GM18502 (cell line): ENCODE measurements around the gene ECHS1.

Source experiments
- ATAC-seq: cut with Tn5 transposase; IDR thresholded peaks from one replicate; pipeline ENCODE4 v1.9.1; 2021; ENCODE audit warnings: mild to moderate bottlenecking; ENCODE audit not compliant: unreplicated experiment, poor library complexity

ECHS1 gene

GRCh38 chr10:133347710-133348517 is 25.2 kb downstream of the ECHS1 start:
- no peak for ATAC-seq

- ATAC-seq = no peak
These were observed 26.7 kb downstream of the ECHS1 start for GRCh38 chr10:133346413-133346812.

- ATAC-seq = no peak
These were observed 28.9 kb downstream of the ECHS1 start for GRCh38 chr10:133344236-133344635.

GRCh38 chr10:133343558-133343957 is 29.6 kb downstream of the ECHS1 start:
- no peak for ATAC-seq

GRCh38 chr10:133342942-133343341 is 30.2 kb downstream of the ECHS1 start:
- no peak for ATAC-seq

- ATAC-seq = no peak
These were observed 31.2 kb downstream of the ECHS1 start for GRCh38 chr10:133341983-133342382.

GRCh38 chr10:133339708-133340380 is 33.3 kb downstream of the ECHS1 start:
- no peak for ATAC-seq

GRCh38 chr10:133338080-133339071 is 34.8 kb downstream of the ECHS1 start:
- no peak for ATAC-seq

GRCh38 chr10:133337370-133337725 is 35.8 kb downstream of the ECHS1 start:
- ATAC-seq = no peak

- no peak for ATAC-seq
These were observed 36.4 kb downstream of the ECHS1 start, which contains the start of gene CALY for GRCh38 chr10:133336577-133337369. Gene CALY (minus strand): TSS chr10:133336896. CDS start chr10:133328989, 7,907 bp downstream.

GRCh38 chr10:133336118-133336576 is 37.0 kb downstream of the ECHS1 start:
- ATAC-seq = no peak

GRCh38 chr10:133335246-133336117 is 37.7 kb downstream of the ECHS1 start:
- ATAC-seq = no peak

GRCh38 chr10:133334503-133335245 is 38.5 kb downstream of the ECHS1 start:
- ATAC-seq = no peak

- no peak for ATAC-seq
These were observed 40.0 kb downstream of the ECHS1 start for GRCh38 chr10:133332936-133333699.

GRCh38 chr10:133329491-133330202 is 43.5 kb downstream of the ECHS1 start:
- ATAC-seq = peak; percentile 88
